ENCODE data around the gene DISC1.
"Not testable (repeated sequence)": the region's sequence is repeated elsewhere in the genome, so short reads cannot be mapped to it uniquely, and the experiment has no call there.

DISC1 gene

DNA sequence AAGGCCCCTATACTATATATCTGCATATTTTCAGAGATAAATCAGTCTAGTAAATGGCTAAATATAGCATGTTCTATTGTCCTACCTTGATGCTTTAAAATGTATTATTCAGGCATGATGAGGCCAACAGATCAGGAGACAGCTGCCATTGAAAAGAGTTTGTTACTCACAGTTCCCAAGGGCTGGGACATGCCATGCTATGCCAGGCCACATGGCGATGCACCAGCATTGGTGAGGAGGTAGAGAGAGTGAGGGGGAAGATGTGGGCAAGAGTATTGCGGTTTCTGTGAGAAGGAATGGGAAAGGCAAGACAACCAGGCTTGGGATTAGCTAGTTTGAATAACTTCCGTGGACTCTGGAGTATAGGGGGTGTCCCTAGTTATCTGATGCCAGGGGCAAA, 316.5 kb downstream of the DISC1 start:
- DNase-seq (ENCODE audit: low read depth in 2 of 2, low spot score in 1 of 2): no peak

DNA sequence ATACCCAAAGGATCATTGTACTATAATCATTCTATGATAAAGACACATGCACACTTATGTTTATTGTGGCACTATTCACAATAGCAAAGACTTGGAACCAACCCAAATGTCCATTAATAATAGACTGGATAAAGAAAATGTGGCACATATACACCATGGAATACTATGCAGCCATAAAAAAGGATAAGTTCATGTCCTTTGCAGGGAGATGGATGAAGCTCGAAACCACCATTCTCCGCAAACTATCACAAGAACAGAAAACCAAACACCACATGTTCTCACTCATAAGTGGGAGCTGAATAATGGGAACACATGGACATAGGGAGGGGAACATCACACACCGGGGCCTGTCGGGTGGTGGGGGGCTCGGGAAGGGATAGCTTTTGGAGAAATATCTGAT, 321.5 kb downstream of the DISC1 start:
- not testable (repeated sequence) for DNase-seq (ENCODE audit: low read depth in 2 of 2, low spot score in 1 of 2)

DNA sequence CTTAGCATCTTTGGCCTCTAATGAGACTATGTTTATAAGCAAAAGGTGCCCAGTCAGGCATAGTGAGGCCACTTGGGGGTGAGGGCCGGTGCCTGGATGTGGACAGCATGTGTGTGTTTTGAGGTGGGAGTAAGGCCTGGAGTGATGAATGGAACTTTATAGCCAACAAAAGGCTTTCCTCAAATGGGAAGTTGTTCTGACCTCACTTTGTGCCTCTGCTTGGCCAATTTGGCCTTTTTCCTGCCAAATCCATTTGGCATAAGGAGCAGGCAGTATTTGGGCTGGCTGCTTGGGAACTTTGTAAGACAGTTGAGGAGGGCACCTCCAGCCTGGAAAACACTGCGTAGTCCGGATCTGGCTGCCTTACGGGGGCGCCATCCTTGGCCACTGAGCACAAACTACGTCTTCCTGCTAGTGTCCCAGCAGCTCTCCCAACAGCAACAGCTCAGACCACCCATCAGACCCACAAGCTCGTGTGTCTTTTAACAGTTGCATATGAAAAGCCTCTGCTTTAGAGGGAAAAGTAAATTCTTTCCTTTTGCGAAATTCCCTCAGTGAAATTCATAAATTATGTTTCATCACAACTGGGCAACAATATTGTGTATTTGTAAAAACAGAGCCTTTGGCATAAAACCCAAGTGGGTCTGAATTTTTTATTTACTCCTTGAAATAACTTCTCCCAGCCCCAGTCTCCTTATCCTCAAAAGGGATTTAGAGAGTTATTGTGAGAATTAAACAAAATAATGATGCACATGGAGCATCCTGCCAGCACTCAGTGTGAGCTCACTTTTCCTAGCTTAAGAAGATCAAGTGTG, 322.9 kb downstream of the DISC1 start:
- no peak for DNase-seq (ENCODE audit: low read depth in 2 of 2, low spot score in 1 of 2)

DNA sequence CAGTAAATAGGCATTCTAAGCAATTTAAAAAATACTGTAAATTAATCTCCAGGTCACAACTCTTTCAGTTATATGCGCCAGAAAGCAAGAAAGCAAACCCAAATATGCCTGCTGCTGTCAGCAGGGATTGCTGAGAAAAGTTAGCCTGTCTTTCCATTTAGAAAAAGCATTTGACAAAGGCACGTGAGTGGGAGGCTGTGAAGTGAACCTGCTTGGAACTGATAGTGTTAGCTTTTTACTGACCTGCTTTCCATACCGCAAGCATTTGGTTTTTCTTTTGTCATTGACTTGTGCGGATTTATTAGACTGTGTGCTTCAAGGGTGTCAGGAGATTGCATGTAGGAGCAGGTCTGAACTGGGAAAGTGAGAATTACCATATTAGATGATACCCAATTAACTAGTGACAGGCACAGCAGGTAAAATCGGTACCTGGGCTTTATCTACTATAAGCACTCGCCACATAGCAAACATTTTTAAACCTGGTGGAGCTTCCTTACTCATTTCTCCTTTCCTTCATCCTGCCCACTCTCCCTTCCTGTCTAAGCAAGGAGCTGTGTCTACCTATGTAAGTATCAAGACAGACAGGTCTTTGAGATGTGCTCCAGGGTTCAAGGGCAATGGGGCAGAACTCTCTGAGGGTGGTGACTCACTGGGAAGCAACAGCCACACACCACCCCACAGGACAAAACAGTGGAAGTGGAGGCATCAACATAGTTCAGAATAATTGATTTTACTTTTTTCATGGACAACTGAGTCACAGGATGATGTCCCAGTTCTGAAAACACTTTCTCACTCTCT, 323.9 kb downstream of the DISC1 start:
- no peak for DNase-seq (ENCODE audit: low read depth in 2 of 2, low spot score in 1 of 2)

DNA sequence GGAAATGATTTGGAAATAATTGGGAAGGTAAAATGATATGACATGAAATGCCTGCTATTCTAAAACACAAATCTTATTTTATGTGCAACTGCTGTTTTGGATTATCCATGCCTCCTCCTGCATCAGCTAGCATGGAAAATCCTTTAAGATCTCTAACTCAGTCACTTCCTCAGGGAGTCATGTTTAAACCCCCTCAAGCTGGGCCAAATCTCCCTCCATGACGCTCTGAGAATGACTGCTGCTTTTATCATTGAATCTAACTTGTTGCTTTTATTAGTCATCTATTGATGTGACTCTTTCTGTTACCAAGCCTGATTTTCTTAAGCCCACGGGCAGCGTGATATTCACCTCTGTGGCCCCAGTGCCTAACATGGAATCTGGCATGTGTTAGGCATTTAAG, 324.8 kb downstream of the DISC1 start:
- no peak for DNase-seq (ENCODE audit: low read depth in 2 of 2, low spot score in 1 of 2)

DNA sequence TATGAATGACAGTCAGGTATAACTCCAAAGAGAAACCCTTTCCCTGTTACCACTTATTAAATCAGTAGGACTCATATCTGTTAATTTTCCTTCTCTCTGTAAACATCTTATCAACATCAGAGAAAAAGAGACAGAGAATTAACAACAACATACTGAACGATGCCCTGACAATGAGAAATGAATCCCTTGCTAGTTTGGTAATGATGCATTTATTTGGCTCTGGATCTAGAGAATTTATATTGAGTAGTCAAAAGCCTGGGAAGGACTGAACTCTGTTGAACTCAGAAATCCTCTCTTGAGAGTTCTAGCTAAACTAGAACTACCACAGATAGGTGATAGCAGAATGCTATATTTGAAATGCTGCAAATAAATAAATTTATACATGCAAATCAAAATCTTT, 325.6 kb downstream of the DISC1 start:
- no peak for DNase-seq (ENCODE audit: low read depth in 2 of 2, low spot score in 1 of 2)

DNA sequence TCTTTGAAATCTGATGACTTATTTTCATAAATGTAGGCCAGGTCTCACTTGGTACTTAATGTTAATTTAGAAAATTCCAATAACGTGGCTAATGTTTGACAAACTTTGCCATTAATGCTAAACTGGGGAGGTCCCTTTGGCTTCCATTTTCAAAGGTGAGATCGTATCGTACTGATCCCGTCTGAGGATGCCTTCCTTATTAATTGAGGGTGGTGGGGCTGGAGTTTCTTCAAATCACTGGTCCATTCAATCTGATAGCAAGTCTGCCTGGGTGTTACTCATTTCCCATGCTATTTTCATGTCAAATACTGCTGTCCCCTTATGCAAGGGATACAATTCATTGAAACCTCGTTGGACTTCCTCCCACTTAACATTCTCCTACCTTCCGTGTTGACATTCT, 327.1 kb downstream of the DISC1 start:
- no peak for DNase-seq (ENCODE audit: low read depth in 2 of 2, low spot score in 1 of 2)

DNA sequence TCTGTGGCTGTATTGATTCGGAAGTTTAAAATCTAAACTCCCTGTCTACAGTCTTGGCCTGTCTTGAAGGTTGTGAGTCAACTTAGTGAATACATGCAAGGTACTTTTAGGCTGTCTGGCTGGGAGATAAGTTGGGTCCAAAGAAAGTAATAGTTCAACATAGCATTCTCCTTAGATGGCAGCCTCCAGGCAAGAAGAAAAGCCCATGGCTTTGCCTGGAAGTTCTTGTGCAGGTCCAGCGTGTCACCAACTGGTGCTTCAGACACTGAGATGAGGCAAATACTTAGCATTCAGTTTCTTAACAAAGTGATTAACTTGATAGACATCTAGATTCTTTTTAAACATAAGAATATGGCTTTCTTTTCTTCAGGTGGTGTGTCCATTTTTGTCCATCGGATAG, 328.2 kb downstream of the DISC1 start:
- DNase-seq (ENCODE audit: low read depth in 2 of 2, low spot score in 1 of 2): no peak

DNA sequence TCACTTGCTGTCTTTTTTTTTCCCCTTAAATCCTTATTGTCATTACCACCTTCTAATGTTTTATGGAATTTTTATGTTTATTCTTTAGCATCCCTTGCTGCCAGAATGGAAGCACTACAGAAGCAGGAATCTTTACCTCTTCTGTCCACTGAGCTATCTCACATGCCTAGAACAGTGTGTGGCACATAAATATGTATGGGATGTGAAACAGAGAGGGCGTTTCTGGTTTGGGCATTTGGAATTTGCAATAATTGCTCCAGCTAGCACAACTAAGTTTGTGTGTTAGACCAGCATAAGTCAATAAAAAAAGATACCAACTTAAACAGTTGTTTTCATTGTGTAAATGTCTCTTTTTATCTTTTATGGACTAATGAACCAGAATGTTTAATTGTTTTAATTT, 330.8 kb downstream of the DISC1 start:
- no peak for DNase-seq (ENCODE audit: low read depth in 2 of 2, low spot score in 1 of 2)

DNA sequence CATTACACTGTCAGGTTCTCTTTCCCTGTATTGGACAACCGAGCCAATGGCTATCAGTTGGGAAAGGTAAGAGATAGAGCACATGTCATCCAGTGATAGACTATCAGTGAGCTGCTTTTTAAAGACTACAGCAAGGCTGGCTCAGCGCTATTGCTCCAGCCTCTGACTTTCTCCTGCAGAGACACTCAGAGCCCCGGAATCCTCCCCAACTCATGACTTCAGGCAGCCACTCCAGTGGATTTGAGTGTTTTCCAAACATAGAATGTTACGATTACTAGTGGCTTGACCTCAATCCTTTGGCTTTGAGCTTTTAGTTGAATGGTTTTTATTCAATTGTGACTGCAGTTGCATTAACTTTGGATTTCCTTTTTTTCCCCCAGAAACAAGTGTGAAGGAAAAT, 331.9 kb downstream of the DISC1 start:
- no peak for DNase-seq (ENCODE audit: low read depth in 2 of 2, low spot score in 1 of 2)

DNA sequence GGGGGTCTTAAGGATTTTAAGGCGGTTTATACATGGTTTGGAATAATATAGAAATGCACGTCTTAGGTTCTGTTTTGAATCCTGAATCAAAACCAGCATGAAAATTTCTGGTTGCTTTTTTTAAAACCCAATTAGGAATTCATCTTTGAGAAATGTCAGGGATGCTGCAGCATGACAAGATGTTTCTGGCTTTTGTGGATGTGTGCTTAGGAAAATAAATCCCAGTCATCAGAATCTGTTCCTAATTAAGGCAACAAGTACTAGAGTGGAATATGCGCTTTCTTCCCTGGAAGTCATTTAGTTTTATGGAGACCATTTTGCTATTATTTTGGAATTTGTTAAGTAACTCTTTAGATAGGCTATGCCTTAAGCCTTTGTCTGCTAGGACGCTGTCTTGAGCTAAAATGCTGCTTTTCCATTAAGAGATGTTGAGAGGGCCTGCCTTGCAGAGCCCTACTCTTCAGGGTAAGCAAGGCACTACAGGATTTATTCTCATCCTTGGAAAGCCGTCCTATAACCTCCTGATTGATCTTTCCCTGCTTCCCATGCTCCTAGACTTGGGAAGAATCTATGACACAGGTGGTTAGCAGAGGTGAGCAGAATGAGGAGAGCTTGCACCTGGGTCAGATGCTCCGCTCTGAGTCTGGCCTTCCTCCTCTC, 332.8 kb downstream of the DISC1 start:
- DNase-seq (ENCODE audit: low read depth in 2 of 2, low spot score in 1 of 2): no peak

DNA sequence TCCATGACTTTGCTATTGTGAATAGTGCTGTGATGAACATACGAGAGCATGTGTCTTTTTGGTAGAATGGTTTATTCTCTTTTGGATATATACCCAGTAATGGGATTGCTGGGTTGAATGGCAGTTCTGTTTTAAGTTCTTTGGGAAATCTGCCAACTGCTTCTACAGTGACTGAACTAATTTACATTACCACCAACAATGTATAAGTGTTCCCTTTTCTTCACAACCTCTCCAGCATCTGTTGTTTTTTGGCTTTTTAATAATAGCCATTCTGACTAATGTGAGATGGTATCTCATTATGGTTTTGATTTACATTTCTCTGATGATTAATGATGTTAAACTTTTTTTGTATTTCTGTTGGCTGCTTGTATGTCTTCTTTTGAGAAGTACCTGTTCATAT, 335.2 kb downstream of the DISC1 start:
- not testable (repeated sequence) for DNase-seq (ENCODE audit: low read depth in 2 of 2, low spot score in 1 of 2)

DNA sequence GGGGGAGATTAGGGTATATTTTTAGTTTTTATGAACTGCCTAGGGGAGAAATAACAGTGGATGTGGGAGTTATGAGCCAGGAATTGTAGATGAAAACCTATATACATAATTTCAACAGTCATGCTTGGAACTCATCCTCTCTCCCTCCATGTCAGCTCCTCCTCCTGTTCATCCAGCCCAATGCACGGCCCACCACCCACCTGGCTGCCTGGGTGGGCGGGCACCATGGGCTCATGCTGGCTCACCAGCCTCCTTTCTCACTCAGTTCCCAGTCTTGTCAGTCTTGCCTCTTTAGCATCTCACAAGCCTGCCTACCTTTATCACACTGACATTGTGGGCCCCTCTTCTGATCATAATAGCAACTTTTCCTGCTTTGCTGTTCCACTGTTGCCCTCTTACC, 336.0 kb downstream of the DISC1 start:
- DNase-seq (ENCODE audit: low read depth in 2 of 2, low spot score in 1 of 2): no peak

DNA sequence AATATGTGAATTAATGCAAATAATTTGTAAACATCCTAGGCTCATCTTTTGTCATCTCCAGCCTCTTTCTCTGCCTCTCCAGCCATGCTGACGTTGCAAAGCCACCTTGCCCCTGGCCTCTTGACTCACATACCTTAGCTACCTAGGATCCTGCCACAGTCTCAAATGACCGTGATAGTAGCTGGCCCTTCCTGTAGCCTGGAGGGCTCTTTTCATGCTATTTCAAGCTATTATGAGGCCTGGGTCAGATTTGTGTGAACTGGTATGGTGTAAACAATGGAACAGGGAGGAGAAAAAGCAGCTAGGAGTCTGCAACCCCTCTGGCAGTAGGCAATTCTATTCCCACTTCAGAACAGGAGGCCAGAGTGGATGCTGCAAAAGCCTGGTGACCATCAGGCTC, 337.7 kb downstream of the DISC1 start:
- no peak for DNase-seq (ENCODE audit: low read depth in 2 of 2, low spot score in 1 of 2)

DNA sequence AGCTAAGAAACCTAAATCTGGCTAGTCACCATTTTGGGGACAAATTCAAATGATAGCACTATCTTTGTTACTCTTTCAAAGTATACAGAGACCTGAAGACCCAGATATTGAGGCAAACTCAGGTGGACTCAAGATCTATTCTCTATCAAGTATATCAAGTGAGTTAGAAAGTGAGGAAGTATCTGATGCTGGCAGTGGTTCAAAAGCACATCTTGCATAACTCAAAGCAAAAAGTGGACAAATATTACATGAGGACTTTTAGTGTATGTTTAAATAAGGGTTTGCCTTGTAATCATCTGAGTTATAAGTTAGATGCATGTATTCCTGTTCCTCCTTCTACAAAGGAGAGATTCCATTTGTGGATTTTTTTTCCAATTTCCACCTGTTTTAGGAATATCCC, 338.4 kb downstream of the DISC1 start:
- DNase-seq (ENCODE audit: low read depth in 2 of 2, low spot score in 1 of 2): no peak

DNA sequence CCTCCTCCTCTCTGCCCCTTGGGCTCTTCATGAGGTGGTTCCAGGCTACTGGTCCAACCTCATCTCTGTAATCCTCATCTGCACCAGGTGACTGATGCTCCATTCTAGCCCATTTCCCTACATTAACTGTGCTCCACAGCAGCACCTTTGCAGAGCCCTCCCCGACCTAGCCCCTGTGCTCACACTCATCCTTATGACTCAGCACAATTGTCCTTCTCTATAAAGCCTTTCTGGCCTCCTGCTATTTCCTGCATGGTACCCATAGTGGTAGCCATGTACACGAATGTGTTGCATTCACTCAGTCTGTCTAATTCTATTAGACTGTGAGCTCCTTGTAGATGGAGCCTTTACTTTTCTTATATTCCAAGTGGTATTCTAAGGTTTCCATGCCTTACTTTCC, 339.0 kb downstream of the DISC1 start:
- DNase-seq (ENCODE audit: low read depth in 2 of 2, low spot score in 1 of 2): no peak

DNA sequence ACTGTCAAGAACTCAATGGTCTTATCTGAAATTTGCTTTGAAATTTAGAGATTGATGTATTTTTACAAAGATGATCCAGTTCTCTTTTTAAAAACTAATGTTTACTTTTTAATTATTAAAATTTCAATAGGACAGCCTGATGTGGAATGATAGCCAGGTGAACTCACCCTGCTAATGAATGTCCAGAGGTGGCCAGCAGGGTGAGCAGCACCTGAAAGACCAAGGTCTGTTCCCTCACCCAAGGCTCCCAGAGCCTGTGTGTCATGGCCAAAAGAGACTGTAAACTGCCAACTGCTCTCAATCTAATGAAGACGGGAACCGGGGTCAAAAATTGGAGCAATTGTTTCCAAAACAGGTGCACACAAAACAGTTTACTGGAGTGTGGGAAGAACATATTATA, 340.4 kb downstream of the DISC1 start:
- DNase-seq (ENCODE audit: low read depth in 2 of 2, low spot score in 1 of 2): no peak

DNA sequence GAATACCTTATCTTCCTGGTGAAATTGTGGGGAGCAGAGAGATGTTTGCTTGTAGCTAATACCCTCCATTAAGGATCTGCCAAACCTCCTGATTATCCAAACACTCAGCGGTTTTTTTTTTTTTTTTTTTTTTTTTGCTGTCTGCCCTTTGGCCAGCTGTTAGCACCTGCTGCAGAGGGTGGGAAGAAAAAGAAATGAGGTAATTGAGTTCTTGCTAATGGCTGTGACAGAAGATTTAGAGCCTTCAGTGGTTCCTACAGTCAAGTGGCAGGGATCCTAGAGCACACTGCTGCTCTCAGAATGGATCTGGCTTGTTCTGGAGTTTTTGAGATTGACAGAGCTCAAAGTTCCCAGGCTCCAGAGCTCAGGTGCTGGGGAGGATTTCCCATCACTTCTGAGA, 342.5 kb downstream of the DISC1 start:
- DNase-seq (ENCODE audit: low read depth in 2 of 2, low spot score in 1 of 2): no peak

DNA sequence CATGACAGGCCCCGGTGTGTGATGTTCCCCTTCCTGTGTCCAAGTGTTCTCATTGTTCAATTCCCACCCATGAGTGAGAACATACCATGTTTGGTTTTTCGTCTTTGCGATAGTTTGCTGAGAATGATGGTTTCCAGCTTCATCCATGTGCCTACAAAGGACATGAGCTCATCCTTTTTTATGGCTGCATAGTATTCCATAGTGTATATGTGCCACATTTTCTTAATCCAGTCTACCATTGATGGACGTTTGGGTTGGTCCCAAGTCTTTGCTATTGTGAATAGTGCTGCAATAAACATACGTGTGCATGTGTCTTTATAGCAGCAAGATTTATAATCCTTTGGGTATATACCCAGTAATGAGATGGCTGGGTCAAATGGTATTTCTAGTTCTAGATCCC, 343.2 kb downstream of the DISC1 start:
- not testable (repeated sequence) for DNase-seq (ENCODE audit: low read depth in 2 of 2, low spot score in 1 of 2)

DNA sequence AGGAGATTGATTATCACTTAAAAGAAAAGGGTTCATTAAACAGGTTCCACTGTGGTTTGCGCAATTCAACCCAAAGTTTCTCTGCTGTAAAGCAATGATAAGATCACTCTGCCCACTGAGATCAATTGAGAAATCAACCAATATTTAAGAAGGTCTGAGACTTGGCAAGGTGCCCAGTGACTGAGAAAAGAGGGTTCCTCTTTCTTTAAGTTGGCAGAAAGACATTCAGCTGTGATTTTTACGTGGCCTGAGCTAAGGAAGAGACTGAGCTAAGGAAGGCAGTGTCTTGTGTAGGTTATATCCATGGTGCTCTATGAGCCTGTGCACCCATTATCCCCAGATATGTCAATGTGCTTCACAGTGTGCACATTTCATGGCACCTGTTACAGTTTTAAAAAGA, 344.1 kb downstream of the DISC1 start:
- DNase-seq (ENCODE audit: low read depth in 2 of 2, low spot score in 1 of 2): no peak

DNA sequence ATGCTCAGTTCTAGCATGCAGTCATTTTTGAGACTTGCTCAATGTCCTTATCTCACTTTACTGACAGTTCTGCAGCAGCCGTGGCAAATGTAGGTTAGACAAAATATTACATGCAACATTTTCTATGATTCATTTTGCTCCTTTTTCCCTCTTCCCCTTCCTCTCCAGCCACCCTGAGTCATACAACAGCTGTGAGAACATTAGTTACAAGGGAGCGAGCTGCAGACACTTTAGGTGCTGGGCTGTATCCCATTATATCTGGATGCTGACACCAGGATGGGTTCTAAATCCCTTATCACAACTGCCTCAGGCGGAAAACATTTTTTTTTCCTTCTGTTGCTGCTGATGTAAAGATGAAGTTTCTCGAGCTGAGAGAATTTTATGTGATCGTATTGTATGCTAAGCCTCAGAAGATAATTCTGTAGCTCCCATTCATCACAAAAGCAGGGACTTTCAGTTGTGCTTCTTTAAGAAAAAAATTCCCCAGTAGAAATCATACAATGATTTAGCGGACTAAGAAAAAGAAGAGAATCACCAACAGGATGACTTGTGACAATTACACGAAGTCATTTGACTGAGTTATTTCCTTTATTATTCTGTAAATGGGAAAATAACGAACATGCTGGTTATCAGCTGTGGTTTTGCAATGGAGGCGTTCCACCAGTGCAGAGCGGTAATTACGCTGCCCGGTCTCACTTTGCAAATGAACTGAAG, 345.0 kb downstream of the DISC1 start:
- no peak for DNase-seq (ENCODE audit: low read depth in 2 of 2, low spot score in 1 of 2)

DNA sequence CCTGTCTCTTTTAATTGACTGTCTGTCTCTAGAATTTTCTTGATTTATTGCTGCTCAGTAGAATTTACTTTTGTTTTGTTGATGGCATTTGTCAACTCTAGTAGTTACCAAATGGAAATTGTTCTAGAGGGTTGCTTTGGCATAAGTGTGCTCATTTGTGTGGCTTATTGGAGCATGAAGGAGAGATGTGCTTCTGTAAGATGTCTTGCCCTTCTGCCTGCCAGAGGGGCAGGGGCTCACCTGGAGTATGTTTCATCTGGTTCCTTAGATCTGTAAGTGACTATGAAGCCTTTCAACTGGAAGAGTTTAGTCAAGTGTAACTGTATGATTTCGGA, 345.5 kb downstream of the DISC1 start:
- no peak for DNase-seq (ENCODE audit: low read depth in 2 of 2, low spot score in 1 of 2)
